ENCODE data around the gene CCT8L2.
"Not testable (repeated sequence)": the region's sequence is repeated elsewhere in the genome, so short reads cannot be mapped to it uniquely, and the experiment has no call there.

The CCT8L2 gene

GRCh38 chr22:16592710-16593109, at the start of gene CCT8L2:
Gene CCT8L2 (minus strand): TSS chr22:16592810. CDS start chr22:16592550, 260 bp downstream.
- DNase-seq, result not testable (repeated sequence)

GRCh38 chr22:16635442-16635841, 42.8 kb upstream of the CCT8L2 start:
- DNase-seq, result not testable (repeated sequence)

- DNase-seq, result not testable (repeated sequence)
Observed at GRCh38 chr22:16634092-16634491, 41.5 kb upstream of the CCT8L2 start.

GRCh38 chr22:16628476-16628875, 35.9 kb upstream of the CCT8L2 start:
- not testable (repeated sequence) for DNase-seq

- DNase-seq, result not testable (repeated sequence)
Observed at GRCh38 chr22:16625018-16625417, 32.4 kb upstream of the CCT8L2 start.

GRCh38 chr22:16623595-16623994, 31.0 kb upstream of the CCT8L2 start:
- DNase-seq, result not testable (repeated sequence)

- DNase-seq, result not testable (repeated sequence)
Observed at GRCh38 chr22:16617516-16617915, 24.9 kb upstream of the CCT8L2 start.

GRCh38 chr22:16616390-16616938, 23.9 kb upstream of the CCT8L2 start:
- DNase-seq, result not testable (repeated sequence)

- not testable (repeated sequence) for DNase-seq
Observed at GRCh38 chr22:16615606-16616245, 23.1 kb upstream of the CCT8L2 start.

- no peak for DNase-seq
Observed at GRCh38 chr22:16609548-16610261, 17.1 kb upstream of the CCT8L2 start.

GRCh38 chr22:16608931-16609330, 16.3 kb upstream of the CCT8L2 start:
- no peak for DNase-seq

- DNase-seq, result not testable (repeated sequence)
Observed at GRCh38 chr22:16604257-16604998, 11.8 kb upstream of the CCT8L2 start.

GRCh38 chr22:16603770-16604242, 11.2 kb upstream of the CCT8L2 start:
- DNase-seq, result not testable (repeated sequence)

- DNase-seq, result no peak
Observed at GRCh38 chr22:16603448-16603768, 10.8 kb upstream of the CCT8L2 start.

- DNase-seq, result not testable (repeated sequence)
Observed at GRCh38 chr22:16602728-16603447, 10.3 kb upstream of the CCT8L2 start.

GRCh38 chr22:16602224-16602727, 9.7 kb upstream of the CCT8L2 start:
- not testable (repeated sequence) for DNase-seq

GRCh38 chr22:16601437-16602223, 9.0 kb upstream of the CCT8L2 start:
- no peak for DNase-seq

GRCh38 chr22:16600644-16601436, 8.2 kb upstream of the CCT8L2 start:
- DNase-seq, result not testable (repeated sequence)

GRCh38 chr22:16599648-16600047, 7.0 kb upstream of the CCT8L2 start:
- not testable (repeated sequence) for DNase-seq

GRCh38 chr22:16595251-16595650, 2.6 kb upstream of the CCT8L2 start:
- DNase-seq, result not testable (repeated sequence)

GRCh38 chr22:16594026-16594425, 1.4 kb upstream of the CCT8L2 start:
- no peak for DNase-seq

Measured in bone marrow (tissue), 2 donors.